HG02610 (cell line): ENCODE data around the gene ENTHD1.

Experiments used
- ATAC-seq: cut with Tn5 transposase; IDR thresholded peaks from one replicate; pipeline ENCODE4 v1.9.1; 2021; ENCODE audit warnings: mild to moderate bottlenecking, moderate library complexity; ENCODE audit not compliant: unreplicated experiment

Gene ENTHD1, protein sequence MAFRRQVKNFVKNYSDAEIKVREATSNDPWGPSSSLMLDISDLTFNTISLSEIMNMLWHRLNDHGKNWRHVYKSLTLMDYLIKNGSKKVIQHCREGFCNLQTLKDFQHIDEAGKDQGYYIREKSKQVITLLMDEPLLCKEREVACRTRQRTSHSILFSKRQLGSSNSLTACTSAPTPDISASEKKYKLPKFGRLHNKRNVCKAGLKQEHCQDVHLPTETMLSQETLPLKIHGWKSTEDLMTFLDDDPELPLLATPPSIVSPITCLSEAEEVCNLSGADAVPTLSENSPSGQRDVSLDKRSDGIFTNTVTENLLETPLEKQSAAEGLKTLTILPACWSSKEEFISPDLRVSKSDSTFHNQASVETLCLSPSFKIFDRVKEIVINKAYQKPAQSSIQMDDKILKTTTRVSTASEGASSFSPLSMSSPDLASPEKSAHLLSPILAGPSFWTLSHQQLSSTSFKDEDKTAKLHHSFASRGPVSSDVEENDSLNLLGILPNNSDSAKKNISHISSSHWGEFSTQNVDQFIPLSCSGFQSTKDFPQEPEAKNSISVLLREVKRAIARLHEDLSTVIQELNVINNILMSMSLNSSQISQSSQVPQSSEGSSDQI

DNA sequence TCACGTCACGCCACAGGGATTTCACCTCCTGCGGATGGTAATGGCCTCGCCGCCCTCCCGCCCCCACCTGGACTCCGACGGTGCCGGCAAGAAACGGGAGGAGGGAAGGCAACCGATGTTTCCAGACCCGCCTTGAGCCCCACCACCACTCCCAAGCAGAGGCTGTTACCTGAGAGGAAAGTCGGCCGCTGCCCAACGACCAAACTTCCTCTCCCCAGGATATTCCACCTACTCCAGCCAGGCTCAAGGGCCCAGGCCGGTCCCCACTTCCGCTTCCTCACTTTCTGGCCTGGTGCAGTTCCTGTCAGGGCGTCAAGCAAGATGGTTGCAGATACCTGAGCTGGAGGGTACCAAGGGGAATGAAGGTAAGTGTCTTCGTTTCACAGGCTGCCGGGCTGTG, at the start of gene ENTHD1:
Gene ENTHD1 (minus strand): TSS at position 235 of the 400 bp plus-strand sequence. CDS start 6,012 bp downstream, outside the sequence.
- no peak for ATAC-seq

DNA sequence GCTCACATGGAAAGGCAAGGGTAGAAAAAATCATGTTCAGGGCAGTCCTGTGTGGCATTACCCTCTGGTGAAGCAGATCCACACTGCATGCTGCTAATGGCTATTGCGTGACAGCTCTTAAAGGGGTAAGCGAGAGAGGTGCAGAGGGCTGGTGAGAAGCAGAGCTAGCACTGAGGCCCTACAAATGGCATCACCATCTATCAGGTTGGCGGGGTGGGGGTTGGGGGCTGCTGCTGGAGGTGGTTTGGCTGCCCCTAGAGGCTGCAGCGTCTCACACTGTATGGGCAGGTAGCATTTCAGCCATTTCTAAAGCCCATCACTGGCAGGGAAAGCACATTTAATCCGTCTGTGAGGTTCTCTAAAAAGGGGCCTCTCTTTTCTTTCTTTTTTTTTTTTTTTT, 49.8 kb upstream of the ENTHD1 start:
- no peak for ATAC-seq

- no peak for ATAC-seq
Measured at GRCh38 chr22:39942439-39943230, 49.1 kb upstream of the ENTHD1 start.

DNA sequence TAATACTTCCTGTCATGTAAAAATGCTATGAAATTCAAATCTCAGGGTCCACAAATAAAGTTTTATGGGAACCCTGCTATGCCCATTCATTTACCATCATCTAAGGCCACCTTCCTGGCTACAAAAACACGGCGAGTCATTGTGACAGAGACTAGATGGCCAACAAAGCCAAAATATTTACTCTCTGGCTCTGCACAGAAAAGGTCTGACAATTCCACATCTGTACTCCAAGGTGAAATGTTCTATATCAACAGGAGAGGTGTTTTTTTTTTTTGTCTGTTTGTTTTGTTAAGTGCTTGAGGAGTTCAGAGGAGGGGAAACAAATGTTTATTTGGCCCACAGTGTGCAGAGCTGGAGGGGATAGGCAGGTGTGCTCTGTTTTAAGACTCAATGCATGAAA, 48.0 kb upstream of the ENTHD1 start:
- no peak for ATAC-seq

GRCh38 chr22:39940757-39941305, 47.3 kb upstream of the ENTHD1 start:
- no peak for ATAC-seq

DNA sequence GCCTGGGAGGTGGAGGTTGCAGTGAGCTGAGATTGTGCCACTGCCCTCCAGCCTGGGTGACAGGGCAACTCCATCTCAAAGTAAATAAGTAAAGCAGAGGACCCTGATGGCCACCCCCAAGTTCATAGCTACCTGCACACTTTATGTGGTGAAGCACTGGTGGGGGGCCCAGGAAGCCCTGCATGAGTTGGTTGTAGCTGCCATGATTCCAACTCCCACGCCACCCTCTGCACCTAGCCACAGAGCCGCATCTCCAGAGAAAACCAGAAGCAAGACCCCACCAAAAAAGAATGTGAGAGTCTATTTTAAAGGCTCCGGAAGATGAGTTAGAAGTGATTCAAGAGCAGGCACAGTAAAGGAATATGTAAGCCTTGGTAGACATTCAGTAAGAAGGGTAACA, 46.3 kb upstream of the ENTHD1 start:
- no peak for ATAC-seq

GRCh38 chr22:39938509-39939111, 45.0 kb upstream of the ENTHD1 start:
- no peak for ATAC-seq

GRCh38 chr22:39937906-39938305, 44.3 kb upstream of the ENTHD1 start:
- no peak for ATAC-seq

DNA sequence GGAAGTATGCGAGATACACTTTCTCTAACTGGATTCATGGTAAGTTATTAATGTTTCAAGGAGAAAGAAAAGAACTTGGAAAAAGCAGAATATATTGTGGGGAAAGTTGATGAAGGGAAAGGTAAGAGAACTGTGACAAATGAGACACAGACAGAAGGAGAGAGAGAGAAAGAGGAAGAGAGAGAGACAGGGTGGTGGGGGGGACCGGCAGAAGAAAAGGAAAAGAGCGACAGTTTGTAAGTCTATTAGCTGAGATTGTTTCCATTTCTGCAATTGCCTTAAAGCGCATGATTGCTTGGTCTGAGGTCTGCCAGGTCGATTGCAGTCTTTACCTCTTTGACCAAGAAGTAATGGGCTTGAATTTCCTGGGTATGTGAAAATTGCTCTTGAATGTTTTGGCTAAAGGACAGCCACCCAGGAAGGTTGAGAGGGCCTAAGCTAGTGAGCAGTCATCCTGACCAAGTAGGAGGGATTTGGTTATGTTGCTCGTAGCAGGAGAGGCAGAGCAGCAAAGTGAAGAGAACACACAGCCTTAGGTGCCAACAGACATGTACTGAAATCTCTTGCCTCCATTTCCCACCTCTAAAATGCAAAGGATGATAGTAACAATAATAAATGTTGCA, 43.1 kb upstream of the ENTHD1 start:
- ATAC-seq, result no peak

- ATAC-seq, result no peak
Measured at GRCh38 chr22:39935612-39936011, 42.1 kb upstream of the ENTHD1 start.

- no peak for ATAC-seq
Measured at GRCh38 chr22:39935116-39935515, 41.6 kb upstream of the ENTHD1 start.

- no peak for ATAC-seq
Measured at GRCh38 chr22:39933741-39934140, 40.2 kb upstream of the ENTHD1 start.

DNA sequence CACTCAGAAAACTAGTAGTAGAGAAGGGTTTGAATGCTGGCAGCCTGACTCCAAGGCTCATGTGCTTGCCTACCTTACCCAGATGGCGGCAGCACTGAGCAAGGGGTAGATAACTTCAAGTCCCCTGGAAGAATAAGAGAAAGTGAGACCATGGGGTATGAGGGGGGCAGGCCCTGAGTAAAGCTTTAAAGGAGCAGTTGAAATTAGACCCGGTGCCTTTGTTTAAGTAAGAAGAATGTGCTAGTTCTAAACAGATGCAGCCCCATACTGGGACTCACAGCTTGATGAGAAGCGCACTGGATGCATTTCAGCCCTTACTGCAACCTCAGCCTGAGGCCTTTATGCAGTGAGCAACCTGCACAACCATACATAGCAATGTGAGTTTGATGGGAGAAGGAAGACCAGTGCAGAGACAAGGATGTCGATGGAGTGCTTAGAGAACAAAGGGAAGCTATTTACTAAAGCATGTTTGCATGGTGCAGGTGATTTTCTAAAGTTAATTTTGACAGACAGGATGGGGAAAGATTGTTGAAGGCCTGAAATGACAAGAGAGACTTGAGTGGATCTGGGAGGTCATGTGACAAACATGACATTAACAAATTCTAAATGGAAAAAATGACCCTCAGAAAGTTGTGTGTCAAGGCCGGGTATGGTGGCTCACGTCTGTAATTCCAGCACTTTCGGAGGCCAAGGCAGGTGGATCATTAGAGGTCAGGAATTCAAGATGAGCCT, 39.5 kb upstream of the ENTHD1 start:
- no peak for ATAC-seq

- ATAC-seq, result no peak
Measured at GRCh38 chr22:39932166-39932565, 38.6 kb upstream of the ENTHD1 start.

GRCh38 chr22:39931251-39931650, 37.7 kb upstream of the ENTHD1 start:
- no peak for ATAC-seq

DNA sequence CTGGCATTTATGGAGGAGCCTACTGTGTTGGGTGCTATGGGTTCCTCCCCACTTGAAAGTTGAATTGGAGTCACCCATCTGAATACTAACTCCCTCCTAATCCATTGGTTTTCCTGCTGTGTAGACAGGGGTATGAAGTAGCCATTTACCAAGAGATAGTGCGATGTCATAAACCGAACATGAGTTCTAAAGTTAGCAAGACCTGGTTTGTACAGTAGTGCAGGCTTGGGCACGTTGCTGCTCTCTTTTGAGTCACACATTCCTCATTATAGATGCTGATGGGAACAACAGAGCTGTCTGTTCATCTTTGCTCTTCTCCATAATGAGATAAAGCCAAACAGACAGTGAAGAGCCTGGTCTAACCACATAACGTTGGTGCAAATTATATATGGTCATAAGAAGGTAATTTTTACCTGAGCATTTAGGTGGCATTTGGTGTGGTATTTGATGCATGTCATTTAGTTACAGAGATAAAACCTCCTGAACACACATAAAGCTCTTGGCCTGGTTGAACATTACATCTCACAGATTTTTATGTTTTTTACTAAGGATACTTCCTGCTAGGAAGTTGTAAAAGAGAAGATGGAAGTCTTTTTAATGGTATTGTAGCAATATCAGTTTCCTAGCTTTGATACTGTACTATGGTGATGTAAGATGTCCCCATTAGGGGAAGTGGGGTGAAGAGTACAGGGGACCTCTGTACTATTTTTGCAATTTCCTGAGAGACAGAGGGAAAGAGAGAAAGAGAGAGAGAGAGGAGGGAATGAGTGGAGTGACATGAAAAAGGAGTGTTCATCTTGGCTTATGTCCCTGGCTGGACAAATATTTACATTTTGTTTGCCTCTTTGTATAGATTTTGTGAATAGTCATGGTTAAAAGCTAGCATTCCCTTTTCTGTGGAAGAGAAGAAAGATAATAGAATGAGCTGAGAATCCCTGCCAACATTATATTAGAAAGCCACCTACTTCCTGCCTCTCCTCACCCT, 35.3 kb upstream of the ENTHD1 start:
- ATAC-seq, result no peak

- ATAC-seq, result no peak
Measured at GRCh38 chr22:39927544-39927943, 34.0 kb upstream of the ENTHD1 start.

- ATAC-seq, result no peak
Measured at GRCh38 chr22:39926753-39927152, 33.2 kb upstream of the ENTHD1 start.
